ENCODE measurements around the gene LMNTD1. TPM values are rescaled to one million over a fixed set of nuclear protein-coding genes. Genes with fewer than 3 reads are reported as not detected.

LMNTD1 gene
- total and polyA plus RNA-seq, 9 of the 15 experiments (the other 6 are each of a cell fraction or from before 2014, with no cell fraction given): not detected

DNA sequence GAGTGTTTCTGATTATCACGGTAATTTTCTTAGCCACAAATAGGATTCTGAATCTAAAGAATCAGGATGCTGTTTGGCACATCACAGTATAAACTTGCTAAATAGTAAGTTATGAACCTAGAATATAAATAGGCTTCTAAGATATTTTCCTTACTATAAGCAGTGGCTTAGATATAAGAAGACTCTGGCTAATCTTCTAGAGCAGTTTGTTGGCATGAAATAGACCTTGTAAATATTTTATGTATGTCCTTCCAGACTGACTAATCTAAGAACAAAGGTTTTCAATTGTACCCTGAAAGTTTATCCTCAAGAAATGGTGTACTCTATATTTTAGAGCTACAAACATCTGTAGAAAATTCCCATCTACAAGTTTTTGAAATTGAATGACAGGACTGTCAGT is 48.3 kb downstream of the LMNTD1 start (continued):
- TF ChIP-seq, protein P1, sequence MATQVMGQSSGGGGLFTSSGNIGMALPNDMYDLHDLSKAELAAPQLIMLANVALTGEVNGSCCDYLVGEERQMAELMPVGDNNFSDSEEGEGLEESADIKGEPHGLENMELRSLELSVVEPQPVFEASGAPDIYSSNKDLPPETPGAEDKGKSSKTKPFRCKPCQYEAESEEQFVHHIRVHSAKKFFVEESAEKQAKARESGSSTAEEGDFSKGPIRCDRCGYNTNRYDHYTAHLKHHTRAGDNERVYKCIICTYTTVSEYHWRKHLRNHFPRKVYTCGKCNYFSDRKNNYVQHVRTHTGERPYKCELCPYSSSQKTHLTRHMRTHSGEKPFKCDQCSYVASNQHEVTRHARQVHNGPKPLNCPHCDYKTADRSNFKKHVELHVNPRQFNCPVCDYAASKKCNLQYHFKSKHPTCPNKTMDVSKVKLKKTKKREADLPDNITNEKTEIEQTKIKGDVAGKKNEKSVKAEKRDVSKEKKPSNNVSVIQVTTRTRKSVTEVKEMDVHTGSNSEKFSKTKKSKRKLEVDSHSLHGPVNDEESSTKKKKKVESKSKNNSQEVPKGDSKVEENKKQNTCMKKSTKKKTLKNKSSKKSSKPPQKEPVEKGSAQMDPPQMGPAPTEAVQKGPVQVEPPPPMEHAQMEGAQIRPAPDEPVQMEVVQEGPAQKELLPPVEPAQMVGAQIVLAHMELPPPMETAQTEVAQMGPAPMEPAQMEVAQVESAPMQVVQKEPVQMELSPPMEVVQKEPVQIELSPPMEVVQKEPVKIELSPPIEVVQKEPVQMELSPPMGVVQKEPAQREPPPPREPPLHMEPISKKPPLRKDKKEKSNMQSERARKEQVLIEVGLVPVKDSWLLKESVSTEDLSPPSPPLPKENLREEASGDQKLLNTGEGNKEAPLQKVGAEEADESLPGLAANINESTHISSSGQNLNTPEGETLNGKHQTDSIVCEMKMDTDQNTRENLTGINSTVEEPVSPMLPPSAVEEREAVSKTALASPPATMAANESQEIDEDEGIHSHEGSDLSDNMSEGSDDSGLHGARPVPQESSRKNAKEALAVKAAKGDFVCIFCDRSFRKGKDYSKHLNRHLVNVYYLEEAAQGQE (IDR thresholded peaks at IDR 0.05; ENCODE audit: borderline replicate concordance): no peak
- TF ChIP-seq, protein P1 (CRISPR knock-in tag; IDR thresholded peaks at IDR 0.05; ENCODE audit: low read depth): no peak
- no peak for TF ChIP-seq TOE1 (IDR thresholded peaks at IDR 0.05; ENCODE audit: borderline replicate concordance)
- TF ChIP-seq TOE1 (CRISPR knock-in tag; IDR thresholded peaks at IDR 0.05; ENCODE audit: borderline replicate concordance, low read depth): no peak
- no peak for TF ChIP-seq WHSC1 (IDR thresholded peaks at IDR 0.05; ENCODE audit: low read length)

Measured in K562 (cell line).